ENCODE results near the gene PLIN5. TPM values are rescaled to one million over a fixed set of nuclear protein-coding genes. Genes with fewer than 3 reads are reported as not detected.

The PLIN5 gene
- 4.8 TPM in 2 replicates for total RNA-seq
- long read RNA-seq, partial matches to known transcripts, result 0 of 1 reads
- long read RNA-seq, other reads (novel, unspliced or antisense), result 1 of 1 reads

- DNase-seq (ENCODE audit: low read depth, low spot score), result peak; percentile 83
- no peaks in the 10 kb centered on the region for H3K9me3 Mint-ChIP-seq
- no peak for TF ChIP-seq CTCF (conservative IDR thresholded peaks at IDR 0.05)
- no peaks in the 10 kb centered on the region for H3K36me3 Mint-ChIP-seq (ENCODE audit: low read depth)
- H3K4me3 Mint-ChIP-seq, result peak within 1 kb of the TSS; percentile 38
- H3K27ac Mint-ChIP-seq (ENCODE audit: unreplicated experiment), result peak within 1 kb of the TSS; percentile 52
- peaks cover 2% of the 10 kb centered on the region for H3K27me3 Mint-ChIP-seq (ENCODE audit: low read depth)
- H3K4me1 Mint-ChIP-seq, result peaks cover 9% of the 10 kb centered on the region
Measured at GRCh38 chr19:4534836-4535658, at the start of gene PLIN5. Gene PLIN5, minus strand, starts transcription at chr19:4535224. Its CDS starts 1,150 bp downstream, at chr19:4534074.

GRCh38 chr19:4583961-4584669, 49.1 kb upstream of the PLIN5 start:
- DNase-seq (ENCODE audit: low read depth, low spot score), result peak; percentile 68
- Mint-ChIP-seq H3K36me3 (ENCODE audit: low read depth) (no peaks in the 10 kb centered on the region), H3K4me3 (peak overlapping the region; percentile 83), H3K9me3 (no peaks in the 10 kb centered on the region), H3K27me3 (ENCODE audit: low read depth) (peaks cover 33% of the 10 kb centered on the region), H3K4me1 (peaks cover 23% of the 10 kb centered on the region), H3K27ac (ENCODE audit: unreplicated experiment) (no peak overlapping the region)
- no peak for TF ChIP-seq CTCF (conservative IDR thresholded peaks at IDR 0.05)

GRCh38 chr19:4582980-4583842, 48.2 kb upstream of the PLIN5 start:
- Mint-ChIP-seq H3K4me3 (peak overlapping the region; percentile 83), H3K4me1 (peaks cover 21% of the 10 kb centered on the region), H3K9me3 (no peaks in the 10 kb centered on the region), H3K36me3 (ENCODE audit: low read depth) (no peaks in the 10 kb centered on the region), H3K27ac (ENCODE audit: unreplicated experiment) (peak overlapping the region; percentile 71), H3K27me3 (ENCODE audit: low read depth) (peaks cover 42% of the 10 kb centered on the region)
- no peak for TF ChIP-seq CTCF (conservative IDR thresholded peaks at IDR 0.05)
- DNase-seq (ENCODE audit: low read depth, low spot score), result no peak

- H3K36me3 Mint-ChIP-seq (ENCODE audit: low read depth), result no peaks in the 10 kb centered on the region
- H3K9me3 Mint-ChIP-seq, result no peaks in the 10 kb centered on the region
- TF ChIP-seq CTCF (conservative IDR thresholded peaks at IDR 0.05), result no peak
- DNase-seq (ENCODE audit: low read depth, low spot score), result peak; percentile 44
- H3K27me3 Mint-ChIP-seq (ENCODE audit: low read depth), result peaks cover 44% of the 10 kb centered on the region
- peaks cover 23% of the 10 kb centered on the region for H3K4me1 Mint-ChIP-seq
- peak overlapping the region; percentile 83 for H3K4me3 Mint-ChIP-seq
- H3K27ac Mint-ChIP-seq (ENCODE audit: unreplicated experiment), result no peak overlapping the region
Measured at GRCh38 chr19:4581666-4582553, 46.9 kb upstream of the PLIN5 start.
